GM12878 (cell line): Measurements from ENCODE around the gene EMC1.

Experiments
- CTCF ChIP-seq, 3 experiments: IDR thresholded peaks in 2 of 3; conservative IDR thresholded peaks in 1 of 3; 2 replicates each; pipeline ENCODE4 v1.5.1; 2011; ENCODE audit warnings: low read depth in 3 of 3, low read length in 3 of 3, mild to moderate bottlenecking in 3 of 3, control low read depth in 2 of 3, moderate library complexity in 2 of 3, inconsistent platforms in 1 of 3, mixed read lengths in 1 of 3; ENCODE audit not compliant: control insufficient read depth in 2 of 3, insufficient read depth in 1 of 3; ENCODE audit errors: extremely low read depth in 1 of 3
- EZH2 ChIP-seq: IDR thresholded peaks from 2 replicates; pipeline ENCODE4 v1.6.1; 2012; ENCODE audit warnings: low read depth, mild to moderate bottlenecking, control low read depth, inconsistent platforms, low read length, borderline replicate concordance; ENCODE audit not compliant: control insufficient read depth
- FOXM1 ChIP-seq: IDR thresholded peaks from 2 replicates; pipeline ENCODE4 v1.6.1; 2012; ENCODE audit warnings: low read depth, mild to moderate bottlenecking, inconsistent platforms, low read length, moderate library complexity
- IRF3 ChIP-seq: fragments of 450-650 bp; IDR thresholded peaks from 2 replicates; pipeline ENCODE4 v1.6.1; 2014; ENCODE audit warnings: mild to moderate bottlenecking
- NRF1 ChIP-seq: conservative IDR thresholded peaks from 2 replicates; pipeline ENCODE4 v1.6.1; 2011; ENCODE audit warnings: mild to moderate bottlenecking, low read depth, low read length, improper control_type of control experiment
- POLR2AphosphoS5 ChIP-seq: IDR thresholded peaks from 2 replicates; pipeline ENCODE4 v1.6.1; 2011; ENCODE audit warnings: mild to moderate bottlenecking, low read length, inconsistent platforms
- SPI1 ChIP-seq: IDR thresholded peaks from 2 replicates; pipeline ENCODE4 v1.6.1; 2011; ENCODE audit warnings: low read depth, mild to moderate bottlenecking, low read length, moderate library complexity, borderline replicate concordance; ENCODE audit not compliant: insufficient read depth
- TAF1 ChIP-seq: IDR thresholded peaks from 2 replicates; pipeline ENCODE4 v1.6.1; 2011; ENCODE audit warnings: mild to moderate bottlenecking, low read depth, low read length, borderline replicate concordance

GRCh38 chr1:19229828-19230325 is 21.4 kb downstream of the EMC1 start:
- no peak for TF ChIP-seq POLR2AphosphoS5
- TF ChIP-seq CTCF (IDR thresholded peaks at IDR 0.05 in 2 of 3, conservative IDR thresholded peaks at IDR 0.05 in 1 of 3; ENCODE audit: control insufficient read depth in 2 of 3, extremely low read depth in 1 of 3, insufficient read depth in 1 of 3, low read depth in 3 of 3, low read length in 3 of 3), result no peak
- TF ChIP-seq NRF1, result no peak
- no peak for TF ChIP-seq IRF3
- no peak for TF ChIP-seq TAF1
- no peak for TF ChIP-seq SPI1
- TF ChIP-seq FOXM1, result no peak
- no peak for TF ChIP-seq EZH2
